GM19035 (cell line): ENCODE results near the gene ECI2.
"Not testable (repeated sequence)": the region's sequence is repeated elsewhere in the genome, so short reads cannot be mapped to it uniquely, and the experiment has no call there.

ENCODE experiments used
- ATAC-seq: cut with Tn5 transposase; IDR thresholded peaks from one replicate; pipeline ENCODE4 v1.9.1; 2021; ENCODE audit not compliant: unreplicated experiment

Gene ECI2

GRCh38 chr6:4145083-4145482 lies 9.7 kb upstream of the ECI2 start:
- ATAC-seq, result no peak

DNA sequence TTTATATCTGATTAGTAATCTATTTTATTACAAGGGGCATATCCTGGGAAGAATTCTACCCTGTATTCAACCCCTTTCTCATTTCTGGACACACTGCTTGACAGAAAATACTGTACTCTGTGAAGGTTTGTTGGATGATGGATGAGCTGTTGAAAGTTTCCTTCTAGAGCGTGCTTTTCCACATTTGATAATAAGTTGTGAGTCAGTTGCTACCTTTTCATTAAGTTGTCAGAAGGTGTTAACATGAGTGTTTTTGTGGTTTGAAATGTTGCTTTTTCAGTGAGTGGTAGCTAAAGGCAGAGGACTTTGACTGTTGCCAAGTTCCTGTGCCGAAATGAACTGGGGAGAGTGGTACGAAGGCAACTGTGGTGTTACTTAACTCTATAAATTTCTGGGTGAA lies 3.9 kb upstream of the ECI2 start:
- no peak for ATAC-seq

- no peak for ATAC-seq
These were observed 2.8 kb upstream of the ECI2 start for GRCh38 chr6:4138186-4138585.

GRCh38 chr6:4136354-4136831 lies 1.0 kb upstream of the ECI2 start:
- no peak for ATAC-seq

- peak; percentile 69 for ATAC-seq
These were observed 434 bp upstream of the ECI2 start for GRCh38 chr6:4135665-4136353.

DNA sequence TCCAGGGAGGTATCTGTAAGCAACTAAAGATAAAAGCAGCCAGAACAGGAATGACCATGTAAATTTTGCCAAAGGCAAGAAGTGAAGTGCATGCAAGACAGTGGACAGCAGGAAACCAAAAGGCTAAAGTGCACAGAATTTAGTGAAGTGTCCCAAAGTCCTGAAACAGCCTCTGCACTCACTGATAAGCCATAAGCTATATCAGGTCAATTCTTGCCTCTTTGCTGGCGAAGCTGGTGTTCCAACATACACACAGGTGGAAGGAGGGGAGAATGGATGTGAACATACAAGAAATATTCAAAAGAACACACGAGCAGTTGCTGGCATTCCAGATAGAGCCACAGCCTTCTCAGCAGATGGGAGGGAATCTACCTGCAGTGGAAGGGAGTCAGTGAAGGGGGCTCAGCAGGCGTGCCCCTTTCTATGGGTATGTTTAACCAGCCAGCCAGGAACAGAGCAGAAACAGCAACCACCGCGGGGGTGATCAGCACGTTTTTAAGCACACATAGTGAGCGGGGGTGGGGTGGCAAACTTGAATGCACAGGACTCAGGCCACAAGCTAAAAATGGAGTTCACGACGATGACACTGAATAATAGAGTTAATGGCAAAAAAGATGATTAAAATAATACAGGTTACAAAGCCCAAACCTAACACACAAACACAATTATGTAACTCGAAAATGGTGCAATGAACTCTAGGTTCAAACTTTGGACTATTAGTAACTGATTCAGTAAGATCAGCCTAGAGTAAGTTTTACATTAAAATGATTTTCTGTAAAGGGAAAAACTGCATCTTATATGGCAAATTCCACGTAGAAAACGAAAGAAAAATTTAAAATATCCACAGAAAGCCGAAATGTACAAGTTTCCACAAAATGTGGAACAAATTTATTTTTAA lies 1.2 kb downstream of the ECI2 start:
- ATAC-seq, result no peak

- no peak for ATAC-seq
These were observed 4.9 kb downstream of the ECI2 start for GRCh38 chr6:4130357-4130987.

GRCh38 chr6:4129446-4129845 lies 5.9 kb downstream of the ECI2 start:
- no peak for ATAC-seq

DNA sequence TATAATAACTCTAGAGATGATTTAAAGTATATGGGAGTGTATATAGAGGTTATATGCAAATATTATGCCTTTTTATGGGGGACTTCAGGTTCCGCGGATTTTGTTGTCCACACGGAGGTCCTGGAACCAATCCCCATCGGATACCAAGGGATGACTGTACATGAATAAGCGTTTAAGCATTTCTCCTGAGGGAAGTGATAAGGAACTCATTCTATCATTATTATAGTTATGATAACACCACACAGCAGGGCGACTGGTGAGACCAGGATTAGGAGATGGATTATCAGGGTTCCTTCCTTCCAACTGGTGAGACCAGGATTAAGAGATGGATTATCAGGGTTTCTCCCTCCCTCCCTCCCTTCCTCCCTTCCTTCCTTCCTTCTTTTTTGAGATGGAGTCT lies 6.6 kb downstream of the ECI2 start:
- ATAC-seq, result no peak

GRCh38 chr6:4128072-4128471 lies 7.3 kb downstream of the ECI2 start:
- no peak for ATAC-seq

GRCh38 chr6:4125933-4126864 lies 9.2 kb downstream of the ECI2 start:
- ATAC-seq, result no peak

DNA sequence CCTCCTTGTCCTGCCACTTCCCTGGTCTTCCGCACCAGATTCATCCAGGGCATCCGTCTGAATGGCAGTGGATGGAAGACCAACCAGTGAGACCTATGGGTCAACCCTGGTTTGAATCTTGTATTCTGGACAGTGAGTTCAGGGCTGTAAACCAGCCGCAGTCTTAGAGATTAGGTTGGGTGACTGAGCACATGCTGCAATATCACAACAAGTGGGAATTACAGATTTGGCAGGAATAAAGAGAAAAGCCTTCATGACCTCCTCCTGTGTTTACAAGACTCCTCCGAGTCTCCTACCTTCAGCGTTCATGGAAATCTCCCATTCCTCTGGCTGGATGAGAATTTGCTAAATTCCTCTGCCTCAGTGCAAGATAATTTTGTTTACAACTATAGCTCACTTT lies 9.9 kb downstream of the ECI2 start:
- ATAC-seq, result no peak

DNA sequence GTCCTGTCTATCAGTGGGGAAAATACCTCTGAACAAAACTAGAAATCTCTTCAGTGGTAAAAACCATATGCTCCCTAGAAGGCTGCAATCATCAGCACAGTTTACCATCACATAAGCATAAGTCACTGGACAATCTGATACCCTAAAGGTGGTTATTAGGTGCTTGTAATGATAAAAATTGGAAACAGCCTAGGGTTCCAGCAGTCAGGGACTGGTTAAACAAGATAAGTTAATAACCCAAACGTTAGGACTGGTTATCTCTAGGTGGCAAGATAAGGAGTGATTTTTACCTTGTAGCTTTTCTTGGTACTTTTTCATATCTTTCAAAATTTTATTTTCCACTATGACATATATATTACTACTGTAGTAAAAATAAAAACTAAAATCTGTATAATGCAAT lies 11.0 kb downstream of the ECI2 start:
- no peak for ATAC-seq

GRCh38 chr6:4115741-4116140 lies 19.6 kb downstream of the ECI2 start:
- ATAC-seq, result no peak

DNA sequence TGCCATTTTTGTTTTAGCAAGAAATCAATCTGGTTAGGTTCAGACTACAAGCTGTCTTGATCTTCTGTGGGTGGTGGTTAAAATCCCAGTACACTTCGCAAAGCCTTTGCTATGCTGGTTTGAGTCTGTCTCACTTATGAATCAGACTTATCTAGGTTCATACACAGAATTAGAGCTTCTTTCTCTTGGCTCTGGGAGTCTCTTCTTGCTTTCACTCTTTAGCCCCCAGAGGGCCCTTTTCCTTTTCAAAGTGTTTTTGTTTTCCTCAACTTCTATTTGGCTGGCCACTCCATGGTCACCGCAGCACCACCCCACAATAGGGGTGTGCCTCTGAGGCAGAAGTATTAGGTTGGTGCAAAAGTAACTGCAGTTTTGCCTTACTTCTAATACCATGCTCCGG lies 21.3 kb downstream of the ECI2 start:
- no peak for ATAC-seq

DNA sequence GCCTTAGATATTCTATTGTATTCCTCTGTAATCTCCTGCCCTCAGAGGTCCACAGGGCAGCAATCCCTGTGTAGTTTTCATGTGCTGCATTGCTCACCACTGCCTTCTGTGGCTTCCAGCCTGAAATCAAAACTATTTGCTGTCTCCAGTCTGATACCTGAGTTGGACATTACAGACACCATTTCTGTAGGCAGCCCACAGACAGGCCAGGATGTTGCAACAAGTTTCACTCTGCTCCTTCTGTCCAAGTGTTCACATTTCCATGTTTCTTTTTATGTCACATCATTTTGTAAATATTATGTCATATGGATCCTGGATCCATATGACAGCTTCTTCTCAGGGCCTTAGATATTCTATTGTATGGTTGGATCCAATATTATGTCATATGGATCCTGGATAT lies 21.7 kb downstream of the ECI2 start:
- ATAC-seq, result no peak

DNA sequence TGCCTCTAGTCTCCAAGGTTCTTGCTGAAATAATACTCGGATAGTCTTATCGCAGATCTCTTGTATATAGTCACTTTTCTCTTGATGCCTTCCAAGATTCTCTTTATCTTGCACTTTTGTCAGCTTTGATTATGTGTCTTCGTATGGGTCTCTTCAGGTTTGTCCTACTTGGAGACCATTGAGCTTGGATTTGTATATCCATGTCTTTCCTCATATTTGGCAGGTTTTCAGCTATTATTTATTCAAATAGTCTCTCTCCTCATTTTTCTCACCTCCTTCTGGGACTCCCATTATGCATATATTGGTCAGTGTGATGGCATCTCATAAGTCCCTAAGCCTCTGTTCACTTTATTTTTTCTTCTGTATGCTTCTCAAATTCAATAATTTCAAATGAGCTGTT lies 23.0 kb downstream of the ECI2 start:
- ATAC-seq, result no peak

- ATAC-seq, result not testable (repeated sequence)
These were observed 26.0 kb downstream of the ECI2 start for GRCh38 chr6:4109363-4109815.

DNA sequence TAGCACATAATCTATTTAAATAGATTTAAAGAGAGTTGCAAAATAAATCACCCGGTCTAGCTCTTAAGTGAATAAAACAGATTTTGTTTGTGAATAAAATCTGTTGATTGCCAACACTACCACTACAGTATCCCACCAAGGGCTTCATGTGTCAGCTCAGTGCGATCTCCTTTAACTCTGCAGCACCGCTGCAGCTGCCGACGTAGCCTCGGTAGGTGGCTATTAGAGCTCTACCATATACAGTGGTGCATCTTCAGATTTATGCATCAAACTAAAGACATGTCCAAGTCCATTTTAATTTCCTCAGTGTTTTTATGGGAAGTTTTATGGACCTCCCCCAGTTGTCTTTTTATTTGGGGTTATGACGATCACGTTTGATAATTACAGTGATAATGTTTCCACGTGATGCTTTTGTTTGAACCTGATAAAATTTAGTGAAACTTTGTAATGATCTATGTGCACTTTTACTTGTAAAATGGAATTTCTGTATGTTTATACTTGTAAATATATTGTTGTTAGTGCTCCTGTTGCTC lies 26.7 kb downstream of the ECI2 start:
- ATAC-seq, result no peak

- ATAC-seq, result no peak
These were observed 27.5 kb downstream of the ECI2 start for GRCh38 chr6:4107873-4108272.
